Type B pancreatic cell (in vitro differentiated cells): ENCODE results near the gene INPP4B. TPM values are rescaled to one million over a fixed set of nuclear protein-coding genes. Genes with fewer than 3 reads are reported as not detected.

Experiments
- DNase-seq: peaks from one replicate; pipeline ENCODE4 v3.0.0; 2021; ENCODE audit warnings: mixed read lengths; ENCODE audit not compliant: unreplicated experiment; ENCODE audit errors: extremely low spot score
- H3K27ac Mint-ChIP-seq: 2 replicates; pipeline ENCODE4 v1.8.0; 2021; ENCODE audit warnings: mild to moderate bottlenecking, mixed read lengths
- H3K27me3 Mint-ChIP-seq: 2 replicates; pipeline ENCODE4 v1.8.0; 2021; ENCODE audit warnings: mixed read lengths
- H3K36me3 Mint-ChIP-seq: 2 replicates; pipeline ENCODE4 v1.8.0; 2021; ENCODE audit warnings: mixed read lengths
- H3K4me1 Mint-ChIP-seq: one replicate; pipeline ENCODE4 v1.8.0; 2021; ENCODE audit warnings: mixed read lengths; ENCODE audit not compliant: unreplicated experiment
- H3K4me3 Mint-ChIP-seq: 2 replicates; pipeline ENCODE4 v1.8.0; 2021; ENCODE audit warnings: mild to moderate bottlenecking, mixed read lengths
- H3K9me3 Mint-ChIP-seq: 2 replicates; pipeline ENCODE4 v1.8.0; 2021; ENCODE audit warnings: mixed read lengths
- CTCF ChIP-seq: fragments of 200-600 bp; sonication (generic); conservative IDR thresholded peaks from 2 replicates; pipeline ENCODE4 v1.5.0; 2021; ENCODE audit warnings: antibody characterized with exemption, mild to moderate bottlenecking
- total RNA-seq: library from RNA; stranded (reverse); gene quantifications from 2 replicates; pipeline ENCODE4 v1.2.1, GENCODE V29; 2021; ENCODE audit warnings: low replicate concordance

INPP4B gene
- total RNA-seq, 1 donor from 2014 or later = 9.0 TPM

DNA sequence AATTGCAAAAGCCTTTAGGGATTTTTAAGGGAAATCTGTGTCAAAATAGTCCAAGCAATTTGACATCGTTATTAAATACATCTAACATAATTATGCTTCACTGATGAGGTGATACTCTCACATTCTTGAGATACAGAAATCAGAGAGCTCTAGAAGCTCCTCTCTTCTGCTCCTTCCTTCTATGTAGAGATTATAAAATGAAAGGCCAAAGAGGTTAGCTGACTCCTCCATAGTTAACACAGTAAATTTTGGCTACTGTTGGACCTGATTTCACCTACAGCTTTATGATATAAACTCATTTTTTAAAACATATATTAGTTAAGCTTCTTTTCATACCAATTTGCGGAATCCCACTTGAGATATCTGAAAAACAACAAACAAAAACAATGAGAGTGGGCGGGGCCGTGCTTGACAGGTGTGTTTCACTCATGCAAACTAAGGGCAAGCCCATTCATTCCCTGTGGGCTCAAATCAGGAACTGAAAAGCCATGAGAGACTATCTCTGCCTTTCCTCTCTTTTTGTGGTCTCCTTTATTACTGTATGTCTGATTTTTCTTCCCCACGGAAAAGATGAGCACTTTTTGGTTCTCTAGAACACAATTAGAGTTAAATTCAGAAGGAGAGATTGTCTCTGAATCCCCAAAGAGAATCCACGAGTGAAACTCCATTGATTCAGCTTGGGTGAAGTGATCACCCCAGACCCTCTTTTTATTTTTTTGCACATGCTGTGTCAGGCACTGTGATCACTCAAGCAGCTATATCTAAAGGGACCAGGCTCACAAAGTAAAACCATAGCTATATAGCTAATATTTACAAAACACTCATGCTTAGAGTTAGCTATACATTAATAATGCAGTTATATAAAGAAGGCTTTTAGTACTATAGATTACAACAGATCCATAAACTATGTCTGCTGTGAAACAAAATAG is 643.4 kb downstream of the INPP4B start:
- no peak for DNase-seq

GRCh38 chr4:142201041-142201440 is 645.1 kb downstream of the INPP4B start:
- H3K27ac Mint-ChIP-seq = no peak overlapping the region
- H3K4me3 Mint-ChIP-seq = no peak overlapping the region
- H3K27me3 Mint-ChIP-seq = no peaks in the 10 kb centered on the region
- no peaks in the 10 kb centered on the region for H3K36me3 Mint-ChIP-seq
- no peaks in the 10 kb centered on the region for H3K4me1 Mint-ChIP-seq
- no peak for DNase-seq
- TF ChIP-seq CTCF = no peak
- H3K9me3 Mint-ChIP-seq = no peaks in the 10 kb centered on the region

More for the DNA sequence above, 643.4 kb downstream of the INPP4B start:
- Mint-ChIP-seq H3K36me3 (no peaks in the 10 kb centered on the region), H3K27me3 (no peaks in the 10 kb centered on the region), H3K4me3 (no peak overlapping the region), H3K4me1 (no peaks in the 10 kb centered on the region), H3K27ac (no peak overlapping the region), H3K9me3 (no peaks in the 10 kb centered on the region)
- no peak for TF ChIP-seq CTCF

GRCh38 chr4:142194905-142195304 is 651.2 kb downstream of the INPP4B start:
- no peaks in the 10 kb centered on the region for H3K36me3 Mint-ChIP-seq
- H3K9me3 Mint-ChIP-seq = no peaks in the 10 kb centered on the region
- H3K4me1 Mint-ChIP-seq = no peaks in the 10 kb centered on the region
- no peak overlapping the region for H3K27ac Mint-ChIP-seq
- H3K4me3 Mint-ChIP-seq = no peak overlapping the region
- no peak for DNase-seq
- H3K27me3 Mint-ChIP-seq = no peaks in the 10 kb centered on the region
- no peak for TF ChIP-seq CTCF

DNA sequence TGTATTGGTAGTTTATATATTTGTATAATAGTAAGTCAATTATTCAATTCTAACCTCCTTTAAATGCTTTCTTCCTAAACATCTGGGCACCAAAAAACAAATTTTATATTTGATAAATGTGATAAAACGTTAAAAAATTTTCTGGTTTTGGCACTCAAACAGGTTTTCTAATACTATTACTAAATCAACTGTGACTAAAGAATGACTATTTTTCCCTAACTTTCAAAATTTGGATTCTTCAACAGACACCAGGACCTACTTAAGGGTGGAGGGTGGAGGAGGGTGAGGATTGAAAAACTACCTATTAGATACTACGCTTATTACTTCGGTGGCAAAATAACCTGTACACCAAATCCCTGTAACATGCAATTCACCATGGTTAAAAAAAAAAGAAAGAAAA is 654.2 kb downstream of the INPP4B start:
- Mint-ChIP-seq H3K9me3 (no peaks in the 10 kb centered on the region), H3K4me3 (no peak overlapping the region)
- TF ChIP-seq CTCF = no peak

GRCh38 chr4:142181021-142181420 is 665.1 kb downstream of the INPP4B start:
- Mint-ChIP-seq H3K27ac (no peak overlapping the region), H3K4me3 (no peak overlapping the region), H3K9me3 (peaks cover 5% of the 10 kb centered on the region), H3K36me3 (no peaks in the 10 kb centered on the region), H3K27me3 (no peaks in the 10 kb centered on the region), H3K4me1 (no peaks in the 10 kb centered on the region)
- no peak for DNase-seq
- TF ChIP-seq CTCF = no peak

More for the DNA sequence above, 654.2 kb downstream of the INPP4B start:
- Mint-ChIP-seq H3K4me1 (no peaks in the 10 kb centered on the region), H3K27me3 (no peaks in the 10 kb centered on the region), H3K27ac (no peak overlapping the region), H3K36me3 (no peaks in the 10 kb centered on the region)
- DNase-seq = no peak
